ENCODE results near the gene APOBEC4.

- TF ChIP-seq BHLHE40 (IDR thresholded peaks at IDR 0.05; ENCODE audit: borderline replicate concordance) (no peak), CTBP1 (IDR thresholded peaks at IDR 0.05; ENCODE audit: borderline replicate concordance) (no peak), TARDBP (IDR thresholded peaks at IDR 0.05) (no peak), LEF1 (IDR thresholded peaks at IDR 0.05; ENCODE audit: borderline replicate concordance) (no peak), ZNF384 (IDR thresholded peaks at IDR 0.05) (no peak), SP1 (IDR thresholded peaks at IDR 0.05) (no peak), PKNOX1 (IDR thresholded peaks at IDR 0.05) (no peak), ARNT (IDR thresholded peaks at IDR 0.05) (no peak), FOXM1 (IDR thresholded peaks at IDR 0.05; ENCODE audit: borderline replicate concordance) (no peak), ELF4 (IDR thresholded peaks at IDR 0.05) (no peak), SUZ12 (IDR thresholded peaks at IDR 0.05) (no peak), FOXK2 (IDR thresholded peaks at IDR 0.05) (no peak)
These were observed 41.6 kb upstream of the APOBEC4 start for GRCh38 chr1:183694755-183695154.
